Hepatocyte (in vitro differentiated cells): ENCODE measurements around the gene ATF7IP.

ENCODE experiments used
- EZH2 ChIP-seq: fragments of 200-600 bp; sonication (generic); IDR thresholded peaks from 2 replicates; pipeline ENCODE4 v1.6.1; 2016; ENCODE audit warnings: antibody characterized with exemption, mild to moderate bottlenecking, borderline replicate concordance
- TF ChIP-seq, protein P1 (sequence below): fragments of 200-600 bp; sonication (generic); IDR thresholded peaks from 2 replicates; pipeline ENCODE4 v1.5.1; 2016; ENCODE audit warnings: antibody characterized with exemption, mild to moderate bottlenecking; ENCODE audit not compliant: poor library complexity

DNA sequence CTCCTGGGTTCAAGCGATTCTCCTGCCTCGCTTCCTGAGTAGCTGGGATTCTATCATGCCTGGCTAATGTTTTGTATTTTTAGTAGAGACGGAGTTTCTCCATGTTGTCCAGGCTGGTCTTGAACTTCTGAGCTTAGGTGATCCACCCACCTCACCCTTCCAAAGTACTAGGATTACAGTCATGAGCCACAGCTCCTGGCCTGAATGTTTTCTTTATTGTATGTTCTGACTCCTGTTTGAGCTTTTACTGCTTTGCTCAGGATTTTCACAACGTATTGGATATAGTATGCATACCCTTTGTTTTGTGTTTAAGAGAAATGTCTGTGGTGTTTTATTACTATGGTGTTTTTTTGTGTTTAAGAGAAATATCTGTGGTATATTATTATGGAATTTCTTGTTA is 37.2 kb downstream of the ATF7IP start:
- TF ChIP-seq, protein P1, sequence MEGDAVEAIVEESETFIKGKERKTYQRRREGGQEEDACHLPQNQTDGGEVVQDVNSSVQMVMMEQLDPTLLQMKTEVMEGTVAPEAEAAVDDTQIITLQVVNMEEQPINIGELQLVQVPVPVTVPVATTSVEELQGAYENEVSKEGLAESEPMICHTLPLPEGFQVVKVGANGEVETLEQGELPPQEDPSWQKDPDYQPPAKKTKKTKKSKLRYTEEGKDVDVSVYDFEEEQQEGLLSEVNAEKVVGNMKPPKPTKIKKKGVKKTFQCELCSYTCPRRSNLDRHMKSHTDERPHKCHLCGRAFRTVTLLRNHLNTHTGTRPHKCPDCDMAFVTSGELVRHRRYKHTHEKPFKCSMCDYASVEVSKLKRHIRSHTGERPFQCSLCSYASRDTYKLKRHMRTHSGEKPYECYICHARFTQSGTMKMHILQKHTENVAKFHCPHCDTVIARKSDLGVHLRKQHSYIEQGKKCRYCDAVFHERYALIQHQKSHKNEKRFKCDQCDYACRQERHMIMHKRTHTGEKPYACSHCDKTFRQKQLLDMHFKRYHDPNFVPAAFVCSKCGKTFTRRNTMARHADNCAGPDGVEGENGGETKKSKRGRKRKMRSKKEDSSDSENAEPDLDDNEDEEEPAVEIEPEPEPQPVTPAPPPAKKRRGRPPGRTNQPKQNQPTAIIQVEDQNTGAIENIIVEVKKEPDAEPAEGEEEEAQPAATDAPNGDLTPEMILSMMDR: no peak
- no peak for TF ChIP-seq EZH2
